Fibroblast of skin of scalp (primary cell): Measurements from ENCODE around the gene GRM1.
"Not testable (repeated sequence)": the region's sequence is repeated elsewhere in the genome, so short reads cannot be mapped to it uniquely, and the experiment has no call there.

ENCODE experiments used
- DNase-seq: peaks from one replicate; pipeline ENCODE4 v3.0.0-alpha.2; 2013

The GRM1 gene

DNA sequence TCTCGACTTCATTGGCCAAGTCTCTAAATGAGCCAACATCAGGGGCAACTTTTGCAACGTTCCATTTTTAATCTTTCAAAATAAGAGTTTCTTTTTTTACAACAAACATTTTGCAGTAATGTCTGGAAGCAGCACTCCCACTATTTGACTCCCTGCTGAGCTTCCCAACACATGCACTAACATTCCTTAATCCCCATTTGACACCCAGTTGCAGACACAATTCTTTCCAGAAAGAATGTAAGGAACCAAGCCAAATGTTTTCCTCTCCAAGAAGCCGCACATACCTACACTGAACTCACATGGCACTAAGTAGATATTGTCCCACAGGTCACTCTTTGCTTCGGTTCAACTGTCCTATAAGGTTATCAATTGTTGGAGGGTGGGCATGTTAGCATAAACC lies 165.6 kb downstream of the GRM1 start:
- peak; percentile 65 for DNase-seq

DNA sequence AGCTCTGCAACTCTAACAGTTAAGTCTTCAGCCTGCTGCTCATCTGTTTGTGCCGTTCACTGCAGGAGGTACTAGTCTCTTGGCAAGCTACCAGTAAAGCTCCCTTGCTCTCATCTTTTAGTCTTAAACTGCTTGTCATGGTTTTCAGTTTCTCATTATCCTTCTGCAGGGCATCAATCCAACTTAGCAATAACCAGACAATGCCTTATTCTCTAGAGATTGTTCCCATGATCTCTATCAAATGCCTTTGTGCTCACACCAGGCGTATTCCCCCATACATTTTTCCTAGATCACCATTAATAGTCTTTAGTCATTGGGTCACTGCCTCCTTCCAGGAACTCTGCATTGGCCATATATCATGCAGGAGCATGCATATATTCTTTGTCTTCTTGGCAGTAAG lies 171.3 kb downstream of the GRM1 start:
- peak; percentile 91 for DNase-seq

DNA sequence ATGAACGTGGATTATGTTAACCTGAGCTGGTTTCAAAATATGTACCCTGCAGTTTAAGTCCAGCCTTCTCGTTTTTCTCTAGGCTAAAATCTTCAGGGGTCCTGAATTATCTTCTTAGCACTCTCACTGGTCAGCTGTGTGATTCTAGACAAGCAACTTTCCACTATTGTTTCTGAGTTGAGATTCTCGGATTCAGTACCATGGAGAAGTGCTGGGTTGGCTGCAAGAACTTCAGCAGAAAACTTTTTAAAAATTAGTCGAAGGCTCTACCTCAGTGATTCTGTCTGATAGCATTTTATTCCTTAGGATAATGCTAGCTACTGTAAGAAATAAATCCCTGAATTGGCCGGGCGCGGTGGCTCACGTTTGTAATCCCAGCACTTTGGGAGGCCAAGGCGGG lies 173.7 kb downstream of the GRM1 start:
- DNase-seq, result no peak

DNA sequence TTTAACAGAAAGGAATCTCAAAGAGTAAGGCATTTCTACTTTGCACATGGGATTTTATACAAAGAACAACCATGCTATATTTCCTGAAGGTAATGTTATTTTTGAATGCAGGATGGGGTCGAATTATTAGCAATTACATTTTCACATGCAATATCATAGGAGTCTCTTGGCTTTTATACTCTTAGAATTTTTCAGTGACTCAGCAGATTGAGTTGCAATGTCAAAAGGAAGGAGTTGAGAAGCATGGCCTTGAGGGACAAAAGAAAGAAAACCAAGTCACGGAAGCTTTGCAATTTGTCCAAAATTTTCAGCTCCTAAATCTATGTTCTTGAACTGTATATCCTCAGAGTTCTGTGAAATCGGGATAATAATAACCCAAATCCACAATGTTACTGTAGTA lies 181.1 kb downstream of the GRM1 start:
- DNase-seq, result no peak

DNA sequence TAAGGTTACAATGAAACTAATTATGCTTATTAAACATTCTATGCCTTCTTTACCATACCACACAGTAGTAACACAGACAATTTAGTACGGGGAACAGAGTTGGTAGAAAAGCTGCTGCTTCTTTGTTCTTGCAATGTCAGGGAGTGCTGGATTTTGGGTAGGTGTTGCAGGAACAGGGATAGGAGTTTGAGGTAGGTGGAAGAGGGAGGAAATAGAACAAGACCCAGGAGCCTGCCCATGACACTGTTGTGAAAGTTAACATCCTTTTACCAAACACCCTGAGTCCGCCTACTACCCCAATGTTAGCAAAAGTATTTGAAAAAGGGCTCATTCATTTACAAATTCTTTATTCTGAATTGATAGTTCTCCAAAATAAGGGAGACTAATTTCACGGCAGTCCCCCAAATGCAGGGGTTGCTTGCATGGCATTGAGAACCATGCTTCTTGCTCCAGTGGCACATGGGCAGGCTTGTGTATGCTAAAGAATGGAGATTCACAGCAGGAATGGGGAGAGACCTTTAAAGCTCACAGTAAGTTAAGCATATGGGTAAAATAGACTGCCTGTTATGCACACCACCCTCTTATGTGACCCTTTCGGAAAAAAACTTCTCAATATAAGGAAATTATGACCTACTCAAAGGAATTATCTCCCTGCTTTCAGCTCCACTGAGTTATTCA lies 181.7 kb downstream of the GRM1 start:
- DNase-seq, result no peak

DNA sequence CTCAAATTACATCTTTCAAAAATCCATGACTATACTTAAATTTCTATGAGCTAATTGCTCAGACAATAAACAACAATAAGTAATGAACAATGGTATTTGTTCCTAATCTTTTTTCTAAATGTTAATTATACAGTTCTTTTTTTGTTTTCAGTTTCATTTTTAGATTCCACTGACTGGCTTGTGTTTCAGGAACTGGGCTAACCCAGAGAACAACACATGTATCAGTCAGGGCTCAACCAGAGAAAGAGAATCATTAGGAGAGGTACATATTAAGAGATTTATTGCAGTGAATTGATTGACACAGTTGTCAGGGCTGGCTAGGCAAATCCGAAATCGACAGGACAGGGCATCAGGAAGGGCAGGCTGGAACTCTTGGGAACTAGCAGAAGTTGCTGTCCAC lies 182.8 kb downstream of the GRM1 start:
- no peak for DNase-seq

DNA sequence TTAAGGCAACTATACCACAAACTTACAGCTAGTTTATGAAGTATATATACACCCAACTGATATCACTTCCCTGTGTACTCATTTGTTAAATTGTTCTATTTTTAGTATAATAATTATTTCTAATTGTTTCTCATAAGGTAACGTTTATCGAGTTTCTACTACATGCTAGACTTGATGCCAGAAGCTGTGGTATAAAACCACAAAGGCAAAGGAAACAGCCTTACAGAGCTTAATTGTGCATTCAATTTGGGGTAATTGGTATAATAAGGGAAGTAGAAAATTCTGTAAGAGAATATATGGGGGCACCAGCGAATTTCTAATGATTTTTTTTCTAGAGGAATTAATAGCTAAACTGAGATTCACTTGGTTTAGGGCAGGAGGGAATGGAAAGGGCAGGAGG lies 183.9 kb downstream of the GRM1 start:
- DNase-seq, result no peak

DNA sequence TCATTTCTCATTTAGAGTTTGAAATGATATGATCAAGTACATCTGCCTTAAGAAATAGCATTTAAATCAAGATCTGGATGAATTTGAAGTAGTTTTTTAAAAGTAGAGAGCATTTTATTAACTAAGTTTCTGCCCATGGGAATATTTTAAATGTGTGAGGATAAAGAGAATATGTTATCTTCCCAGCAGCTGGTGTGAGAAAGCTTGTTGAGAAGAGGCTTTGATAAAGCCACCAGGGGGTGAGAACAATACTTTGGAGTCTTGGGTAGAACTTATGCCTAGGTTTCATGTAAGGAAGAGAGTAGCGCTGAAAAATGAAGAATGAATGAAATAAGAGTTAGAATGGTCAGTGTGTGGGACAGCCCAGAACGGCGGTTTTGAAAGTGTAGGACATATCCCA lies 190.2 kb downstream of the GRM1 start:
- DNase-seq, result no peak

DNA sequence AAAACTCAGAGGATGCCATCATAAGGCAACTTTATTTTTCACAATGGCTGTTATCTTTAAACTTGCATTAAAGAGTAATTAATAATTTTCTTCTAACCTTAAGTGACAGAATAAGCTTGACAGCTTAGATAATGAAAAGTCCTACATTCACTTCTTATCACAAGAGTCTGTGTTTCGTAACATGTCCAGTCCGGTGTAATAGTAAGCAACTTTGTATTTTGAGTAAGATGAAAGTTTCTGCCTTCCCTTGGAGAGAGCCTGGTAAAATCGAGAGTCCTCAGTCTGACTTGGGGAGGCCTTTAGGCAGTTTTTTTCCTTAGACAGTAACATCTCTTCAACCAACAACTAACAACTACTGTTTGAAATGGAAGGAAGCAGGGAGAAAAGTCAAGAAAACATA lies 195.6 kb downstream of the GRM1 start:
- no peak for DNase-seq

DNA sequence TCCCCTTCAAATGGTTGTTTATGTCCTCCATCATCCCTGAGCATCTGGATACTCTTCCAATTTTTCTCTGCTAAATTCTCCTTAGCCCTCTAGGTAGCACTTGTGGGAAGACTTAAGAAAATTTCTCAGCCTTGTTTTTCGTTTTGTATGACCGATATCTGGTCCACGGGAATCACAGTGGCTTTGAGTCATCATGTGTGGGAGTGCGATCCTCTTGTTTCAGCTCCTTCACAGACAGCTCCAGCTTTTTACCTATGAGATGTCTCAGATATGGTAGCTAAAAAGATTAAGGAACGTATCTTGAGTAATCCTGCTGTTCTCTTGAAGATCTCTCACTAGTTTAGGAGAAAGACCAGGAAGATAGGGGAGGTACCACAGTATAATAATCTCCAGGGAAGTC lies 196.1 kb downstream of the GRM1 start:
- no peak for DNase-seq

DNA sequence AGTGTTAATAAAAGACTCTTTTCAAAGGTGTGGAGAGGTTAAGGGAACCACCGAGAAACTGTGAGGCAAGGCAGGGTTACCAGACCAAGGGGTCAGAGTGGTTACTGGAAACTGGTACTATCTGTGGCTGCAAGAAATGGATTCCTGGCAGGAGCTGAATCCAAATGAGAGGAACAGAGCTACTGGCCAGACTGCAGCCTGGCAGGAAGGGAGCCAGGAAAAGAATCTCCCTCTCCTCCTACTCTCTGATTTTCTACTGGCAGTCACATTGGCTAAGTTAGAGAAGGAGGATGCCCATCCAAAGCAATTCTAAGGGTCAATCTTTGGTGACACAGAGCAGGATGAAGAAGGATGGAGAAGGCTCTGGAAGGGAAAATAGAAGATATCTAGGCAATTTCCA lies 211.5 kb downstream of the GRM1 start:
- no peak for DNase-seq

DNA sequence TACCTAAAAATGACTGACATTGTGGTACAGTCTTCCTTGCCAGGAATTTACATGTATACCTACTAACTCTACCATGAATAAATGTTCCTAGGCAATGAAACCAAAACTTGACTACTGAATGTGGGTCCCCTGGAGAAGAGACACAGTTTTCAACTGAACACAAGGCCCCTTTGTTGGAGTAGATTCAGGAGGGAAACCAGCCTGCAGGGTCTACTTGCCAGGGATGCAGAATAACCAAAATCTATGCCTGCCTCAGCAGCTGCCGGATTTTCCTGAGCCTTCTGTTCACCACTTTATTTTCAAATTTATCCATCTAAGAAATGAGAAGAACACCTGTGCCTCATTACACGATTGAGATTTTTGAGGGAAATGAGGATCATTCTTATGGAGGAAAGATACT lies 211.9 kb downstream of the GRM1 start:
- no peak for DNase-seq

DNA sequence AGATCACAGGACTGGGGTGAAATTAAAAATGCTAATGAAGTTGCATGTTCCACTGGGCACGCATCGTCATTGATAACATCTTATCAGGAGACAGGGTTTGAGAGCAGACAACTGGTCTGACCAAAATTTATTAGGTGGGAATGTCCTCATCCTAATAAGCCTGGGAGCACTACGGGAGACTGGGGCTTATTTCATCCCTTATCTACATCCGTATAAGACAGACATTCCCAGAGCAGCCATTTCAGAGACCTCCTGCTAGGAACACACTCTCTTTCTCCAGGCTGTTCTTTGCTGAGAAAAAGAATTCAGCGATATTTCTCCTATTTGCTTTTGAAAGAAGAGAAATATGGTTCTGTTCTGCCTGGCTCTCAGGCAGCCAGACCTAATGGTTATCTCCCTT lies 214.8 kb downstream of the GRM1 start:
- DNase-seq, result not testable (repeated sequence)

DNA sequence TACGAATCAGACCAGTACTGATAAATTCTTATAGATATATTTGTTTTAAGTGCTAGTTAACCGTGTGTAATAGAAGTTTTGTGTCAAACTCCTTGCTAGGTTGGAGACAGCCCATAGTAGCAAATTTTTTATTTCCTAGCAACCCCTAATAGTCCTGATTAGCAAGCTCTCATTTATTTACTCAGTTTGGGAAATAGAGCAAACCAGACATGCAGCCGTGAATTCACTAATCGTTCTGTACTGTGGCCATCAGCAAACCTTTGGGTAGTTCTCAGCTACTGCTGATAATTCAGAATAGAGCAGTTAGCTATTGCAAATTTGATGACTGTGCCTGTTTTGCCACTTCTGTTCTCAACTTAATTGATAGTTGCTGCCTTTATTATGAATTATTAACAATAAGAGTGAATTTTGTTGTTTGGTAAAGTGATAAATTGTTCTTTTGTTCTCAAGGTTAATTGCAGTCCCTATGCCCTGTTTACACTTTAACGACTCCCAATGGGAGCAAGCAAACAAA lies 215.8 kb downstream of the GRM1 start:
- no peak for DNase-seq

DNA sequence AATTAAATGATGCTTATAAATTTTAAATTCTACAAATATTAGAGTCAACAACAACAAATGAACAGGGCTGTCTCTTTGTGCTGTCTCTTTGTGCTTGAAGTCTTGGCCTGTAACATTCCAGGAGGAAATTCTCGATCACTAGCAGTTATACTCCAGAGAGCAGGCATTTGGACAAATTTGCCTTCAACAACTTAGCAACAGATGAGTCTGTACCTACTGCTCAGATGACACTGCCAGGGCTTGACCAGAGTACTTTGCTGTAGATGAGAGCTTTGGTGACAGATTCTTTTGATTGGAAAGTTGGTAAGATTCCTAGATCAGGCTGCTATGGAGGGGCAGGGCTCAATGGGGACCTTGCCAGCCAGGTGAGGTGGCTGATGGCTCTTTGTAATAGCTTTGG lies 217.2 kb downstream of the GRM1 start:
- no peak for DNase-seq

DNA sequence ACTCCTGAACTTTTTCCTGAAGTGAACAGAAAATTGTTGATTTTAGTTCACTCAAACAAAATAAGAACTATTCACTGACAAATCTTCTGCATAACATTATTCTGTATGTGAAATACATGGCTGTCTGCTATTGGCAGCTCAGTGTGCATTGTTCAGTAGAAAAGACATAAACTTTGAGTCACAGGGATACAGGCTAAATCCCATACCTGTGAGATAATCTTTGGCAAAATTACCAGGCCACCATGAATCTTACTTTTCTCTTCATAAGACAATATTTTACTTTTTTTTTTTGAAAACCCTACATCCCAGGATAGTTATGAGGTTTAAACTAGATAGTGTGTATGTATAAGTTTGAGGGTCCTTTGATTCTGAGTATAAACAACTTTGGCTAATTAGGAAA lies 224.8 kb downstream of the GRM1 start:
- DNase-seq, result no peak

DNA sequence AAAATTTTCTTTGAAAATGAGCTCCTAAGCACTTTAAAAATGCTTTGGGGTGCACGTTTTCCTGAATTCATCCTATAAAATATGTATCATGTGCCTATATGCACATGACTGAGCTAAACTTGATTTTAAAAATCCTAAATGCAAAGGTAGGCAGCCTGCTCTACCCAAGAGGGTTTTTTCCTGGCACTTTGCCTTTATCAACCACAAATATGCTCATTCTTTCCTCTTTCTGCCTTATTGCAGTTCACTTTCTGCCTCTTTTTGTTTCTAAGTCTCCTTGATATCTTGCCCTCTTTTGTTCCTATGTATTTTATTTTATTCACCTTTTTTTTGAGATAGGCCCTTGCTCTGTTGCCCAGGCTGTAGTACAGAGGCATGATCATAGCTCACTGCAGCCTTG lies 229.3 kb downstream of the GRM1 start:
- peak; percentile 30 for DNase-seq

DNA sequence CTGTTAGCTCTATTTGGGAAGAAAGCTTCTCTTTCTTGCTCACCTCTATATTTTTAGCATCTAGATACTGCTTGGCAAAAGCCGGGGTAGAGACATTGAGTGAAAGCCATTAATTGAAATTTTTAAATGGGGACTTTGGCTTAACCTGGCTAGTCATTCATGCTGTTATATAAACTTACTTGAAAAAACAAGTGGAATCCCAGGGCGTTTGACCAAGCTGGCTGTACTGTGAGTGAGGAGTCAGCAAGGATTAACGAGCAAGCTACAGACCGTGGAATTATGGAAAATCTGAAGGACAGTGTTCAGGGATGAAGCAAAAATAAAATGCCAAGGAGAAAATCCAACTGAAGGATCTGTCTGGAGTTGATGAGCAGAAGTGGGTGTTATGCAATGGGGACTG lies 232.0 kb downstream of the GRM1 start:
- no peak for DNase-seq

DNA sequence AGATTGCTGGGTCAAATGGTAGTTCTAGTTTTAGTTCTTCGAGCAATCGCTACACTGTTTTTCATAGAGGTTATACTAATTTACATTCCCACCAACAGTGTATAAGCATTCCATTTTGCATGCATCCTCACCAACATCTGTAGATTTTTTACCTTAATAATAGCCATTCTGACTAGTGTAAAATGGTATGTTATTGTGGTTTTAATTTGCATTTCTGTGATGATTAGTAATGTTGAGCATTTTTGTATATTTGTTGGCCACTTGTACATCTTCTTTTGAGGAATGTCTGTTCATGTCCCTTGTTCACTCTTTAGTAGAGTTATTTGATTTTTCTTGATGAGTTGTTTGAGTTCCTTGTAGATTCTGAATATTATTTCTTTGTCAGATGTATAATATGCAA lies 236.2 kb downstream of the GRM1 start:
- DNase-seq, result peak; percentile 72

DNA sequence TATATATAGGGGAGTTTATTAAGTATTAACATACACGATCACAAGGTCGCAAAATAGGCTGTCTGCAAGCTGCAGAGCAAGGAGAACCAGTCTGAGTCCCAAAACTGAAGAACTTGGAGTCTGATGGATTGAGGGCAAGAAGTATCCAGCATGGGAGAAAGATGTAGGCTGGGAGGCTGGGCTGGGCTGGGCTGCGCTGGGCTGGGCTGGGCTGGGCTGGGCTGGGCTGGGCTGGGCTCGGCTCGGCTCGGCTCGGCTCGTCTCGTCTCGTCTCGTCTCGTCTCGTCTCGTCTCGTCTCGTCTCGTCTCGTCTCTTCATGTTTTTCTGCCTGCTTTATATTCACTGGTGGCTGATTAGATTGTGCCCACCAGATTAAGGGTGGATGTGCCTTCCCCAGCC lies 238.6 kb downstream of the GRM1 start:
- no peak for DNase-seq

DNA sequence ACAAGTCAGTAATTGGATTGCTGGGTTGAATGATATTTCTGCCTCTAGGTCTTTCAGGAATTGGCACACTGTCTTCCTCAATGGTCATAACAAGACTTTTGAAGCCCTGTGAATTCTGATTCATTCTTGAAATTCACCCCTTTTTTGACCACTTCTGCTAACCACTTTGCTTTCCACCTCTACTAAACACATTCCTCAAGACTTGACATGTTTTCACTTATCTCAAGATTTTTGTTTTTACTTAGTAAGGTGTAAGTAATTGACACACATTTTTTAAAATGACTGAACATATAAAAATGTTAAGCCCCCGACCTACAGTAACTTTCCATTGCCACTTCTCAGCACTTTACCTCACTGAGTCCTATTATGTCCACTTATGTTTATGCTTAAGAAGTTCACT lies 239.1 kb downstream of the GRM1 start:
- no peak for DNase-seq

DNA sequence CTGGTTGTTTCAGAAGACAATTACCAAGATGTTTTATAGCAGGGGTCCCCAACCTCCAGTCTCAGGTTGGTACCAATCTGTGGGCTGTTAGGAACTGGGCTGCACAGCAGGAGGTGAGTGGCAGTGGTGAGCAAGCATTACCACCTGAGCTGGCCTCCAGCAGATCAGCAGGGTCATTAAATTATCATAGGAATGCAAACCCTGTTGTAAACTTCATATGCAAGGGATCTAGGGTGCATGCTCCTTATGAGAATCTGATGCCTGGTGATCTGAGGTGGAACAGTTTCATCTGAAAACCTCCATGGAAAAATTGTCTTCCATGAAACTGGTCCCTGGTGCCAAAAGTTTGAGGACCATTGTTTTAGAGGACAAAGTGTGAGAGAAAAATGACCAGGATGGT lies 240.6 kb downstream of the GRM1 start:
- DNase-seq, result no peak

DNA sequence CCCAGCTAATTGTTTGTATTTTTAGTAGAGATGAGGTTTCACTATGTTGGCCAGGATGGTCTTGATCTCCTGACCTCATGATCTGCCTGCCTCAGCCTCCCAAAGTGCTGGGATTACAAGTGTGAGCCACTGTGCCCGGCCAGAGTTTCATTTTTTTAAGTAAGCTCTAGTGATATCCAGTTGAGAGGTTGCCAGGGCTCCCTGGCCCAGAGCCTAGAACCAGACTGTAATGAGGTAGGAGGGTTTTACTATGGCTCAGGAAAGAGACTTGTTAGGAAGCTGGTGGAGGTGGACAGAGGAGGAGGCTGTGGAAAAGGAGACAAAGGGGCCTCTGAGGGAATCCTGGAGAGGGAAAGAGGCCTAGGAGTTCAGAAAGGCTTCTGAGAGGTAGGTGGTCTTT lies 242.3 kb downstream of the GRM1 start:
- DNase-seq, result peak; percentile 24

DNA sequence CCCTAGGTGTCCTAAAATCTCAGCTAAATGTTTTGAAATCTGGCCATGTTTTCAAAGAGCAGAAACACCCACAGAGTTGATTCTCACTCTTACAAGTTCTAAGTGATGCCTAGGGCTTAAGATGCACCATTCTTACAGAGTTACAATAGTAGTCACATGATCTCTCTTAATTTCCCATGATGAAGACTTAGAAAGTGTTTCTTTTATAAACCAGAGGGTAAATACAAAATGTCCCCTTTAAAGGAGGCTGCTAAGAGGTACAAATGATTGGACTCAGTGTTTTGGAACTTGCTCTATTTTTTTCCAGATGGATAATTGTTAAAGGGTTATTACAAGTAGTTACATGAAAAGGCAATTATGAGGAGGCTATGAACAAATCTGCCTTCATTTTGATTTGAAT lies 244.6 kb downstream of the GRM1 start:
- DNase-seq, result no peak

DNA sequence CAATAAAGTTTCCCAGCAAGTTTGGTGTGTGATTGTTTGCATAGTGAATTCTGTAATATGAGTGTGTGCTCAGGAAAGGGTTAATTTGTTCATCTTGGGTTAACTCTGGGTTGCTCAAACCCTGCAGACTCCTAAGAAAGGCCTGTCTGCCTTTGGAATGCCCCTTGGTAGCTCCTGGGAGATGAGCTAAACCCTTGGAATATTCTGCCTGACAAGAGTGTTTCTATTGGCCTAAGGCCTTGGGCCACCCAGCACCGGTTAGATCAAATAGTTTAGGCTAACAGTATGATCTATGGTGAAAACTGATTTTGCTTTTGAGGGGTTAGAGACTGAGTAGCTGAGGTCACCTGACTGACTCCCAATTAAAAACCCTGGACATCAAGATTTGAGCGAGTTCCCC lies 248.3 kb downstream of the GRM1 start:
- DNase-seq, result peak; percentile 11
